H9 (cell line): Measurements from ENCODE around the gene HIGD2A. TPM values are rescaled to one million over a fixed set of nuclear protein-coding genes. Genes with fewer than 3 reads are reported as not detected.

Experiments used
- DNase-seq: peaks from one replicate; pipeline ENCODE4 v3.0.0-alpha.2; 2017
- H2AFZ ChIP-seq: one replicate; pipeline ENCODE4 v1.6.1; 2013; ENCODE audit warnings: mild to moderate bottlenecking, low read length, control low read depth, moderate library complexity
- H2AK5ac ChIP-seq: 2 replicates; pipeline ENCODE4 v1.6.1; 2013; ENCODE audit warnings: low read length, control low read depth, mixed read lengths; ENCODE audit not compliant: insufficient read length
- H2BK120ac ChIP-seq: one replicate; pipeline ENCODE4 v1.6.1; 2013; ENCODE audit warnings: low read depth, mild to moderate bottlenecking, low read length, control low read depth, inconsistent platforms; ENCODE audit not compliant: poor library complexity, severe bottlenecking
- H2BK12ac ChIP-seq: 2 replicates; pipeline ENCODE4 v1.6.1; 2013; ENCODE audit warnings: low read length, control low read depth, mixed read lengths, low read depth; ENCODE audit not compliant: insufficient read length
- H2BK15ac ChIP-seq: 2 replicates; pipeline ENCODE4 v1.6.1; 2013; ENCODE audit warnings: low read depth, low read length, control low read depth
- H2BK20ac ChIP-seq: one replicate; pipeline ENCODE4 v1.6.1; 2013; ENCODE audit warnings: low read depth, mild to moderate bottlenecking, low read length, control low read depth, inconsistent platforms; ENCODE audit not compliant: poor library complexity, severe bottlenecking
- H2BK5ac ChIP-seq: 2 replicates; pipeline ENCODE4 v1.6.1; 2013; ENCODE audit warnings: low read length, control low read depth, mixed read lengths; ENCODE audit not compliant: insufficient read length
- H3K14ac ChIP-seq: 2 replicates; pipeline ENCODE4 v1.6.1; 2013; ENCODE audit warnings: low read length, control low read depth; ENCODE audit not compliant: insufficient read depth
- H3K18ac ChIP-seq: 2 replicates; pipeline ENCODE4 v1.6.1; 2013; ENCODE audit warnings: low read depth, mild to moderate bottlenecking, mixed read lengths, low read length, control low read depth; ENCODE audit not compliant: insufficient read length
- H3K23ac ChIP-seq: 2 replicates; pipeline ENCODE4 v1.6.1; 2013; ENCODE audit warnings: low read length, control low read depth, mixed read lengths, low read depth; ENCODE audit not compliant: insufficient read length
- H3K23me2 ChIP-seq: 2 replicates; pipeline ENCODE4 v1.6.1; 2013; ENCODE audit warnings: low read depth, mild to moderate bottlenecking, mixed read lengths, low read length, control low read depth; ENCODE audit not compliant: insufficient read length, poor library complexity, severe bottlenecking
- H3K27ac ChIP-seq: 2 replicates; pipeline ENCODE4 v1.5.1; 2013; ENCODE audit warnings: low read length, control low read depth, mixed read lengths, low read depth; ENCODE audit not compliant: insufficient read length
- H3K27me3 ChIP-seq: 2 replicates; pipeline ENCODE4 v1.6.1; 2013; ENCODE audit warnings: low read length, control low read depth, inconsistent platforms; ENCODE audit not compliant: insufficient read depth
- H3K4ac ChIP-seq: 2 replicates; pipeline ENCODE4 v1.6.1; 2013; ENCODE audit warnings: low read depth, mild to moderate bottlenecking, control low read depth, inconsistent platforms, low read length, moderate library complexity
- H3K4me1 ChIP-seq: 2 replicates; pipeline ENCODE4 v1.6.1; 2013; ENCODE audit warnings: low read length, control low read depth, inconsistent platforms; ENCODE audit not compliant: insufficient read depth
- H3K4me2 ChIP-seq: 2 replicates; pipeline ENCODE4 v1.6.1; 2013; ENCODE audit warnings: low read length, control low read depth, mixed read lengths; ENCODE audit not compliant: insufficient read length, insufficient read depth
- H3K56ac ChIP-seq: 2 replicates; pipeline ENCODE4 v1.6.1; 2013; ENCODE audit warnings: low read depth, mild to moderate bottlenecking, mixed read lengths, low read length, control low read depth; ENCODE audit not compliant: insufficient read length
- H3K79me1 ChIP-seq: 2 replicates; pipeline ENCODE4 v1.6.1; 2013; ENCODE audit warnings: low read depth, mild to moderate bottlenecking, moderate library complexity, low read length, control low read depth, inconsistent platforms; ENCODE audit not compliant: insufficient read depth, poor library complexity, severe bottlenecking
- H3K79me2 ChIP-seq: 2 replicates; pipeline ENCODE4 v1.6.1; 2013; ENCODE audit warnings: low read length, control low read depth, inconsistent platforms; ENCODE audit not compliant: insufficient read depth
- H3K9ac ChIP-seq: 2 replicates; pipeline ENCODE4 v1.6.1; 2013; ENCODE audit warnings: low read length, control low read depth, mixed read lengths; ENCODE audit not compliant: insufficient read length; ENCODE audit errors: extremely low read depth
- H3K9me3 ChIP-seq: one replicate; pipeline ENCODE4 v1.6.1; 2013; ENCODE audit warnings: low read depth, low read length, inconsistent platforms; ENCODE audit not compliant: control insufficient read depth
- H3T11ph ChIP-seq: one replicate; pipeline ENCODE4 v1.6.1; 2013; ENCODE audit warnings: mild to moderate bottlenecking, low read length, control low read depth, inconsistent platforms
- H4K20me1 ChIP-seq: one replicate; pipeline ENCODE4 v1.6.1; 2013; ENCODE audit not compliant: control insufficient read depth, insufficient read length, insufficient read depth
- H4K5ac ChIP-seq: 2 replicates; pipeline ENCODE4 v1.6.1; 2013; ENCODE audit warnings: low read depth, mild to moderate bottlenecking, mixed read lengths, low read length, control low read depth; ENCODE audit not compliant: insufficient read length
- H4K8ac ChIP-seq: replicated peaks from 2 replicates; pipeline ENCODE4 v1.6.1; 2013; ENCODE audit warnings: low read length, control low read depth, mixed read lengths, low read depth; ENCODE audit not compliant: insufficient read length
- H4K91ac ChIP-seq: 2 replicates; pipeline ENCODE4 v1.6.1; 2013; ENCODE audit warnings: low read depth, mild to moderate bottlenecking, moderate library complexity, mixed read lengths, low read length, control low read depth; ENCODE audit not compliant: insufficient read length
- H3K27ac Mint-ChIP-seq, 3 experiments: 2 replicates in 2 of 3; 3 replicates in 1 of 3; pipeline ENCODE4 v1.8.0; 2020 to 2021; ENCODE audit warnings: mixed read lengths in 3 of 3, mild to moderate bottlenecking in 1 of 3, moderate library complexity in 1 of 3
- H3K27me3 Mint-ChIP-seq: 2 replicates; pipeline ENCODE4 v1.8.0; 2021; ENCODE audit warnings: low read depth, mild to moderate bottlenecking, moderate library complexity, mixed read lengths
- H3K36me3 Mint-ChIP-seq, 3 experiments: 2 replicates in 2 of 3; 3 replicates in 1 of 3; pipeline ENCODE4 v1.8.0; 2020 to 2021; ENCODE audit warnings: low read depth in 3 of 3, mixed read lengths in 3 of 3; ENCODE audit not compliant: insufficient read depth in 1 of 3
- H3K4me1 Mint-ChIP-seq, 2 experiments: 2 replicates each; pipeline ENCODE4 v1.8.0; 2020; ENCODE audit warnings: mixed read lengths in 2 of 2
- H3K4me3 Mint-ChIP-seq, 2 experiments: 2 replicates in 1 of 2; 3 replicates in 1 of 2; pipeline ENCODE4 v1.8.0; 2020 to 2021; ENCODE audit warnings: mild to moderate bottlenecking in 2 of 2, mixed read lengths in 2 of 2, moderate library complexity in 1 of 2
- H3K9me3 Mint-ChIP-seq, 2 experiments: 2 replicates in 1 of 2; 3 replicates in 1 of 2; pipeline ENCODE4 v1.8.0; 2020; ENCODE audit warnings: mild to moderate bottlenecking in 2 of 2, mixed read lengths in 2 of 2, moderate library complexity in 1 of 2
- CTCF ChIP-seq: fragments of 200-600 bp; sonication (generic); conservative IDR thresholded peaks from 3 replicates; pipeline ENCODE4 v1.8.0; 2021; ENCODE audit warnings: antibody characterized with exemption, mild to moderate bottlenecking
- WGBS: extraction: QIAGEN DNeasy Blood & Tissue Kit; methylation state at CpG from one replicate; pipeline ENCODE4 v1.1.7; 2013; ENCODE audit warnings: missing lambda C conversion rate, low lambda C conversion rate, mixed read lengths; ENCODE audit not compliant: insufficient read length; ENCODE audit errors: extremely low coverage; 5-methylcytosine and 5-hydroxymethylcytosine counted together
- total RNA-seq: library from RNA; stranded (reverse); gene quantifications from 2 replicates; pipeline ENCODE4 v1.2.1, GENCODE V29; 2021

HIGD2A gene
- total RNA-seq, 1 experiment from 2014 or later: 92.3 TPM

- no peak overlapping the region for H3T11ph ChIP-seq
- no CpG with 5 or more reads among the region's 9 CpGs for WGBS
- H2BK12ac ChIP-seq: no peak overlapping the region
- no peak overlapping the region for H2AK5ac ChIP-seq
- H3K9me3 ChIP-seq: no peaks in the 10 kb centered on the region
- no peak overlapping the region for H3K27ac ChIP-seq
- no peak overlapping the region for H3K18ac ChIP-seq
- no peak overlapping the region for H4K8ac ChIP-seq
- H3K27me3 ChIP-seq: no peaks in the 10 kb centered on the region
- H3K79me2 ChIP-seq: no peaks in the 10 kb centered on the region
- no peak overlapping the region for H3K27ac Mint-ChIP-seq
- H2BK120ac ChIP-seq: no peak overlapping the region
- H3K4ac ChIP-seq: no peak overlapping the region
- no peak overlapping the region for H3K4me3 Mint-ChIP-seq
- H3K27me3 Mint-ChIP-seq: peaks cover 2% of the 10 kb centered on the region; the same call in 1 of the 2 replicates
- H3K56ac ChIP-seq: no peak overlapping the region
- H2BK15ac ChIP-seq: no peak overlapping the region
- H4K5ac ChIP-seq: no peak overlapping the region
- peaks cover 3% of the 10 kb centered on the region in 2 experiments; a peak in 3 of 4 replicates for H3K4me1 Mint-ChIP-seq
- H3K14ac ChIP-seq: no peak overlapping the region
- no peak for TF ChIP-seq CTCF
- no peak for DNase-seq
- H3K79me1 ChIP-seq: no peaks in the 10 kb centered on the region
- H3K9ac ChIP-seq: no peak overlapping the region
- no peaks in the 10 kb centered on the region for H4K20me1 ChIP-seq
- H3K4me2 ChIP-seq: no peak overlapping the region
- no peaks in the 10 kb centered on the region for H3K4me1 ChIP-seq
- H2AFZ ChIP-seq: no peak overlapping the region
- H3K36me3 Mint-ChIP-seq: peaks cover 0 to 10% (median 2%) of the 10 kb centered on the region in 3 experiments; a peak in 4 of 7 replicates
- H4K91ac ChIP-seq: no peak overlapping the region
- no peak overlapping the region for H3K23ac ChIP-seq
- H2BK5ac ChIP-seq: no peak overlapping the region
- H3K9me3 Mint-ChIP-seq: no peaks in the 10 kb centered on the region
- peaks cover 4% of the 10 kb centered on the region for H3K23me2 ChIP-seq
- H2BK20ac ChIP-seq: no peak overlapping the region
Observed at GRCh38 chr5:176394096-176394495, 5.5 kb downstream of the HIGD2A start.
